ENCODE measurements around the gene NR6A1.

Gene NR6A1

DNA sequence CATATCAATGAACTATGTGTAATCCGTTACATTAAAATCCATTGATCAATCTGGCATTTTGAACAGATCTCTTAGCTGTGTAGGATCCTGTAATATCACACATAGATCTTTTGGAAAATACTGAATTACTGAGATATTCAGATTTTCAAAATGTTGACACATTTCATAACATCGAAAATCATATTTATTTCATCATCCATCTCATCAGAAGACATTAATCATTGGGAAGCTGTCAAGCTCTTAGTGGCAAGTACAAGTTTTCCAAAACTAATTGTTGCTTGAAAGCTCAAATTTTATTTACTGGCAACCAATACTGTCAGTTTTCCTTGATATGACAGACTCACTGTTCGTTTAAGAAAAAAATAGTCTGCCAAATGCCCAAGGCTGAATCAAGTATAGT is 8.5 kb downstream of the NR6A1 start:
- Histone ChIP-seq H3K4me3 (replicated peaks; ENCODE audit: low read depth, low read length) (no peak overlapping the region), H3K27me3 (replicated peaks; ENCODE audit: control insufficient read depth, insufficient read depth, low read length) (no peaks in the 10 kb centered on the region), H3K36me3 (ENCODE audit: control insufficient read depth, insufficient read depth, low read length) (no peaks in the 10 kb centered on the region)
- DNase-seq (ENCODE audit: extremely low read depth, insufficient read length), result no peak
- TF ChIP-seq, protein P1, sequence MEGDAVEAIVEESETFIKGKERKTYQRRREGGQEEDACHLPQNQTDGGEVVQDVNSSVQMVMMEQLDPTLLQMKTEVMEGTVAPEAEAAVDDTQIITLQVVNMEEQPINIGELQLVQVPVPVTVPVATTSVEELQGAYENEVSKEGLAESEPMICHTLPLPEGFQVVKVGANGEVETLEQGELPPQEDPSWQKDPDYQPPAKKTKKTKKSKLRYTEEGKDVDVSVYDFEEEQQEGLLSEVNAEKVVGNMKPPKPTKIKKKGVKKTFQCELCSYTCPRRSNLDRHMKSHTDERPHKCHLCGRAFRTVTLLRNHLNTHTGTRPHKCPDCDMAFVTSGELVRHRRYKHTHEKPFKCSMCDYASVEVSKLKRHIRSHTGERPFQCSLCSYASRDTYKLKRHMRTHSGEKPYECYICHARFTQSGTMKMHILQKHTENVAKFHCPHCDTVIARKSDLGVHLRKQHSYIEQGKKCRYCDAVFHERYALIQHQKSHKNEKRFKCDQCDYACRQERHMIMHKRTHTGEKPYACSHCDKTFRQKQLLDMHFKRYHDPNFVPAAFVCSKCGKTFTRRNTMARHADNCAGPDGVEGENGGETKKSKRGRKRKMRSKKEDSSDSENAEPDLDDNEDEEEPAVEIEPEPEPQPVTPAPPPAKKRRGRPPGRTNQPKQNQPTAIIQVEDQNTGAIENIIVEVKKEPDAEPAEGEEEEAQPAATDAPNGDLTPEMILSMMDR (IDR thresholded peaks at IDR 0.05; ENCODE audit: insufficient read depth, low read length, poor library complexity, severe bottlenecking), result no peak

DNA sequence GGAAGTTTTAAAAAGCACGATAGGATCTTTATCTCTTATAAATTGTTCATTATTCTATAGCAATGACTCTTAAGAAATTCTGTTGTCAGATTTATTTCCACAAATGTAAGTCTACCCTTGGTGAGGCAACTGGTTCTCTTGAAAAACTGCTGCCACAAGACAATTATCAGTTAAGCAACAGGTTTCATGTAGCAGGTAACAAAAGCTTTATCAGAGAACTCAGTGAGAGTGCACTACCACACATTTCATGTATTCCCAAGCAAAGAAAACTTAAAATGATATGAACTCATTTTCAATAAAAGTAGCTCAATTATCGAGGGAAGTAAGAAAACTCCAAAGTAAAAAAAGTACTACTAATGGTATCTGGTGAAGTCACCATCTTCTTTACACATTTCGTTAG is 9.4 kb downstream of the NR6A1 start:
- no peak for DNase-seq (ENCODE audit: extremely low read depth, insufficient read length)
- no peaks in the 10 kb centered on the region for H3K36me3 ChIP-seq (ENCODE audit: control insufficient read depth, insufficient read depth, low read length)
- TF ChIP-seq, protein P1 (IDR thresholded peaks at IDR 0.05; ENCODE audit: insufficient read depth, low read length, poor library complexity, severe bottlenecking), result no peak
- H3K27me3 ChIP-seq (replicated peaks; ENCODE audit: control insufficient read depth, insufficient read depth, low read length), result no peaks in the 10 kb centered on the region
- H3K4me3 ChIP-seq (replicated peaks; ENCODE audit: low read depth, low read length), result no peak overlapping the region

DNA sequence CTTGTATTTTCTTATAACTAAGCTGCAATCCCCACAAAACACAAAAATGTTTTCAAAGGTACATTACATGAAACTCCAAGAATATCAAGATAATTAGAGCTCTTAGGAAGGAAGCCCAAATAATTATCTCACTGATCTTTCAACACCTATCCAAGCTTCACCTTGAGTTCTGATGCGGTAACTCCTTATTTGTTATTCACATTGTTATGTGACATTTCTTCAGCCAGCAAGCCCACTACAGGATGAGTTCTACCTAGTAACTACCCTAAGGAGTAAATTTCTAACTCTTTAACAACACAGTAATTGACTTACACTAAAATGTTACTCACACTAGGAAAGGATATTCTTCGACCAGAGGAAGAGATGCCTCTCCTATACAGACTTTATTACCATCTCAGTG is 9.9 kb downstream of the NR6A1 start:
- DNase-seq (ENCODE audit: extremely low read depth, insufficient read length), result no peak
- no peak overlapping the region for H3K4me3 ChIP-seq (replicated peaks; ENCODE audit: low read depth, low read length)
- H3K27me3 ChIP-seq (replicated peaks; ENCODE audit: control insufficient read depth, insufficient read depth, low read length), result no peaks in the 10 kb centered on the region
- TF ChIP-seq, protein P1 (IDR thresholded peaks at IDR 0.05; ENCODE audit: insufficient read depth, low read length, poor library complexity, severe bottlenecking), result no peak
- no peaks in the 10 kb centered on the region for H3K36me3 ChIP-seq (ENCODE audit: control insufficient read depth, insufficient read depth, low read length)

DNA sequence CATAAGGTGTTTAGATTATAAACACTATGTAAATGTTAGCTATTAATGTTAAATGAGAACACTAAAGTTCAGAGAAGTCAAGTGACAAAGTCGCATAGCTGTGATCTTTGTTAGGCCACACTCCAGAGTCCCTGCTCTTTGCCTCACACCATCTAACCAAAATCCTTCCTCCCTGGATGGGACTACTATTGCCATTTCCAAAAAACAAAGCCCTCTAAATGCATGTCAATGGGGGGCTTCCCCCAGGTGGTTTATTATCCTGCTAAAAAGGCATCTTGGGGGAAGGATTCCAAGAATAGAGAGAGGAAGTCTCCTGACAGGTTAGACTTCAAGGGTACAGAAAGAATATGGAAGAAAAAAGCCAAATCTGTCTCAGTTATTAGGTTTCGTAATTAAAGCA is 10.4 kb downstream of the NR6A1 start:
- DNase-seq (ENCODE audit: extremely low read depth, insufficient read length), result no peak
- H3K36me3 ChIP-seq (ENCODE audit: control insufficient read depth, insufficient read depth, low read length), result no peaks in the 10 kb centered on the region
- no peak overlapping the region for H3K4me3 ChIP-seq (replicated peaks; ENCODE audit: low read depth, low read length)
- H3K27me3 ChIP-seq (replicated peaks; ENCODE audit: control insufficient read depth, insufficient read depth, low read length), result no peaks in the 10 kb centered on the region
- TF ChIP-seq, protein P1 (IDR thresholded peaks at IDR 0.05; ENCODE audit: insufficient read depth, low read length, poor library complexity, severe bottlenecking), result no peak

DNA sequence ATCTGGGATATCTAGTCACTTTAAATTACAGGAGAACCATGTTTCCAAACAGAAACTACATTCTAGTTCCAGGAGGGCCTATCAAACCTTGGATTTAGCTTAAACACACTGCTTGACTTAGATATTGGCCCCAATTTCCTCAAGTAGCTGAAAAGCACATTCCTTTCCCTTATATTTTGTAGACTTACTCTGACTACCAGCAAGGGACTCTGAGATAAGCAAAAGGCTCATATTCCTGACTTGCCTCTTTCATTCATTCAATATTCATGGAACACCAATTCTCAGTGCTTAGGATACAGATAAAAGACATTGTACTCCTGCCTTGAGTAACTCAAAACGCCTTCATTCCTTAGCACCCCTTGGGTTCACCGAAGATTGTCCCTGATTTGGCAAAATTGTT is 11.8 kb downstream of the NR6A1 start:
- no peak overlapping the region for H3K4me3 ChIP-seq (replicated peaks; ENCODE audit: low read depth, low read length)
- no peaks in the 10 kb centered on the region for H3K36me3 ChIP-seq (ENCODE audit: control insufficient read depth, insufficient read depth, low read length)
- DNase-seq (ENCODE audit: extremely low read depth, insufficient read length), result no peak
- H3K27me3 ChIP-seq (replicated peaks; ENCODE audit: control insufficient read depth, insufficient read depth, low read length), result no peaks in the 10 kb centered on the region
- TF ChIP-seq, protein P1 (IDR thresholded peaks at IDR 0.05; ENCODE audit: insufficient read depth, low read length, poor library complexity, severe bottlenecking), result no peak

DNA sequence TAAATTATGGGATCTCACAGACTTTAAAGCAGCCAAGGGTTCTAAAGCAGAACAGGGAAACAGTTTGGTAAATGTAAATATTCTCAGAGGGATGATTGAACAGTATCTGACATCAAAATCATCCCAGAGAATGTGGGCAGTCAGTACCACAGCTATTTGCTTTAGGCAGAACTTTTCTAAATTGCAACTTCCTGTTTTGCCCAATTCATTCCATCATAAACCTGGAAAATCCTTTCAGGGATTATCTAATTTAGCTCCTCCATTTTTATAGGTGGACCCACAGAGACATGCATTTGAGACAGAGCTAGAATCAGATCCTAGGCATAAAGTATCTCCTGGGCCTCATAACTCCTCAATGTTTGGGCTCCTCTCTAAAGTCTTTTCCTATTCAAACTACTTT is 12.4 kb downstream of the NR6A1 start:
- TF ChIP-seq, protein P1 (IDR thresholded peaks at IDR 0.05; ENCODE audit: insufficient read depth, low read length, poor library complexity, severe bottlenecking), result no peak
- no peaks in the 10 kb centered on the region for H3K36me3 ChIP-seq (ENCODE audit: control insufficient read depth, insufficient read depth, low read length)
- H3K4me3 ChIP-seq (replicated peaks; ENCODE audit: low read depth, low read length), result no peak overlapping the region
- DNase-seq (ENCODE audit: extremely low read depth, insufficient read length), result no peak
- no peaks in the 10 kb centered on the region for H3K27me3 ChIP-seq (replicated peaks; ENCODE audit: control insufficient read depth, insufficient read depth, low read length)
